HPDE6-E6E7 (cell line): ENCODE results near the gene ASB16.

Experiments
- DNase-seq: peaks from one replicate; pipeline ENCODE4 v3.0.0; 2011; ENCODE audit warnings: missing footprints; ENCODE audit errors: extremely low spot score

Gene ASB16

GRCh38 chr17:44221862-44222111 is 51.3 kb downstream of the ASB16 start:
- DNase-seq: no peak

GRCh38 chr17:44222112-44222869 is 51.8 kb downstream of the ASB16 start:
- peak; percentile 63 for DNase-seq

GRCh38 chr17:44223541-44224071 is 53.1 kb downstream of the ASB16 start:
- no peak for DNase-seq
